Activated CD8-positive, alpha-beta memory T cell treated with anti-CD3 and anti-CD28 coated beads for 48 hours (primary cell): Measurements from ENCODE around the gene MT1H.

Experiments
- DNase-seq, 3 experiments: peaks; one replicate each; pipeline ENCODE4 v3.0.0-alpha.2; 2020; ENCODE audit warnings: low read depth in 2 of 3, low spot score in 2 of 3

MT1H gene

GRCh38 chr16:56636616-56637413 is 32.8 kb upstream of the MT1H start:
- DNase-seq = no peak

GRCh38 chr16:56637814-56638750 is 31.5 kb upstream of the MT1H start, which contains the start of gene MT1A:
Gene MT1A (plus strand): TSS chr16:56638666. CDS start chr16:56638739, 73 bp downstream.
- DNase-seq = no peak

GRCh38 chr16:56639045-56639444 is 30.6 kb upstream of the MT1H start:
- DNase-seq = no peak

GRCh38 chr16:56640076-56640475 is 29.5 kb upstream of the MT1H start:
- DNase-seq = no peak

GRCh38 chr16:56641166-56641565 is 28.4 kb upstream of the MT1H start:
- DNase-seq = no peak

GRCh38 chr16:56643080-56643778 is 26.4 kb upstream of the MT1H start:
- peak in 2 of 3 experiments; percentile 37 to 69 for DNase-seq

GRCh38 chr16:56643833-56644232 is 25.8 kb upstream of the MT1H start:
- DNase-seq = no peak

- DNase-seq = no peak
These were observed 24.3 kb upstream of the MT1H start for GRCh38 chr16:56645311-56645710.

- no peak for DNase-seq
These were observed 23.8 kb upstream of the MT1H start for GRCh38 chr16:56645838-56646237.

GRCh38 chr16:56647641-56648431 is 21.8 kb upstream of the MT1H start:
- no peak for DNase-seq

GRCh38 chr16:56649271-56649670 is 20.3 kb upstream of the MT1H start:
- DNase-seq = no peak

GRCh38 chr16:56649820-56650219 is 19.8 kb upstream of the MT1H start:
- DNase-seq = no peak

GRCh38 chr16:56651586-56651985 is 18.0 kb upstream of the MT1H start, which contains the start of gene MT1B:
Gene MT1B (plus strand): TSS chr16:56651886. CDS start chr16:56651954, 68 bp downstream.
- no peak for DNase-seq

GRCh38 chr16:56652600-56652999 is 17.0 kb upstream of the MT1H start:
- DNase-seq = no peak

- DNase-seq = no peak
These were observed 16.4 kb upstream of the MT1H start for GRCh38 chr16:56653218-56653617.

GRCh38 chr16:56657555-56658326 is 11.9 kb upstream of the MT1H start, which contains the start of gene MT1F:
Gene MT1F (plus strand): TSS chr16:56657959. CDS start chr16:56658059, 100 bp downstream.
- DNase-seq = peak in 2 of 3 experiments; percentile 41 to 68

GRCh38 chr16:56658327-56658875 is 11.2 kb upstream of the MT1H start:
- DNase-seq = no peak

GRCh38 chr16:56662357-56663354 is 7.0 kb upstream of the MT1H start:
- no peak for DNase-seq
